HTERT RPE-1 (cell line): Measurements from ENCODE around the gene ARFGAP3.
"Not testable (repeated sequence)": the region's sequence is repeated elsewhere in the genome, so short reads cannot be mapped to it uniquely, and the experiment has no call there.

Experiments used
- in situ Hi-C: fragments of 300-500 bp; cut with MboI; formaldehyde crosslinking; loops from 4 replicates; pipeline ENCODE4 v1.14.3; 2020; ENCODE audit warnings: low sequenced_read_pairs

ARFGAP3 gene

DNA sequence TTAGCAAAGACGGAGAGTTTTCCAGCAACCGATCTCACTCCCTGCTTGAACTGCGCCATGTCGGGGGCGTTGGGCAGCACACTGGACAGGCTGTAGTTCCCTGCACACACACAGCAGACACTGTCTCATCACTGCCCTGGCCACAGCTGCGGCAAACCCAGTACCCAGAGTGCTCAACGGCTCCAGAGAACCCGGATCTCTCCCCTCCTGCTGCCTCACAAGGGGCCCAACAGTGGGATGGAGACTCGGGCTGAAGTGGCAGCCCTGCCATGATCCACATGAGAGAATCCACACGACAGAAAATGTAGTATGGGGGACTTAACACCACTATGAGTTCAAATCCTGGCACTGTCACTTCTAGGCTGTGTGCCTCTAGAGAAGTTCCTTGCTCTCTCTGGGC lies 58.0 kb downstream of the ARFGAP3 start:
- in situ Hi-C loops, result no loop called here

DNA sequence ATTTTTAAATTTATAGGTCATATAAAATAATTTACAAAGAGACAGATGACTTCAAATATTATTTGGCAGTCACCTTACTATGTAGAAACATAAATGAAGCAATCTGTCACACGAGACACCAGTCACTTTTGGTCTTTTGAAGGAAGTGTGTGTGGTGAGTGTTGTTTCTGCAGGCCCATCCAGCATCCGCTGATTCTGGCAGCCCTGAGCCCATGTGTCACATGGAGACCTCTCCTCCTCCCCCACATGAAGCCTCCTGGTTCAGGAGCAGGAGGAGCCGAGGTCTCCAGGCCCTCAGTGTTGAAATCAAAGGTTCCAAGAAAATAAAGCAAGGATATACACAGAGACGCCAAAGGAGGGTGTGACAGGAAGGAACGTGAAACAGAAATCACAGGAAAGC lies 60.1 kb downstream of the ARFGAP3 start:
- in situ Hi-C loops, result no loop called here

DNA sequence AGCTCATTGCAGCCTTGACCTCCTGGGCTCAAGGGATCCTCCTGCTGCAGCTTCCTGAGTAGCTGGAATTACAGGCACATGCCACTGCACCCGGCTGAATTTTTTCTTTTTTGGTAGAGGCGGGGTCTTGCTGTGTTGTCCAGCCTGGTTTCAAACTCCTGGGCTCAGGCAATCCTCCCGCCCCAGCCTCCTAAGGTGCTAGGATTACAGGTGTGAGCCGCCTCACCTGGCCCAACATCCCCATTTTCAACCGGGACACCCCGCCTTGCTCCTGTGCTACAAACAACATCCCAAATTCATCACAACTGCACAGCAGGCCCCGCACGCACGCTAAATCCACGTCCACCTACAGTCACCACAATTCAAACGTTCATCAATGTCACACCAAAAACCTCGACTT lies 61.0 kb downstream of the ARFGAP3 start:
- in situ Hi-C loops, result no loop called here

DNA sequence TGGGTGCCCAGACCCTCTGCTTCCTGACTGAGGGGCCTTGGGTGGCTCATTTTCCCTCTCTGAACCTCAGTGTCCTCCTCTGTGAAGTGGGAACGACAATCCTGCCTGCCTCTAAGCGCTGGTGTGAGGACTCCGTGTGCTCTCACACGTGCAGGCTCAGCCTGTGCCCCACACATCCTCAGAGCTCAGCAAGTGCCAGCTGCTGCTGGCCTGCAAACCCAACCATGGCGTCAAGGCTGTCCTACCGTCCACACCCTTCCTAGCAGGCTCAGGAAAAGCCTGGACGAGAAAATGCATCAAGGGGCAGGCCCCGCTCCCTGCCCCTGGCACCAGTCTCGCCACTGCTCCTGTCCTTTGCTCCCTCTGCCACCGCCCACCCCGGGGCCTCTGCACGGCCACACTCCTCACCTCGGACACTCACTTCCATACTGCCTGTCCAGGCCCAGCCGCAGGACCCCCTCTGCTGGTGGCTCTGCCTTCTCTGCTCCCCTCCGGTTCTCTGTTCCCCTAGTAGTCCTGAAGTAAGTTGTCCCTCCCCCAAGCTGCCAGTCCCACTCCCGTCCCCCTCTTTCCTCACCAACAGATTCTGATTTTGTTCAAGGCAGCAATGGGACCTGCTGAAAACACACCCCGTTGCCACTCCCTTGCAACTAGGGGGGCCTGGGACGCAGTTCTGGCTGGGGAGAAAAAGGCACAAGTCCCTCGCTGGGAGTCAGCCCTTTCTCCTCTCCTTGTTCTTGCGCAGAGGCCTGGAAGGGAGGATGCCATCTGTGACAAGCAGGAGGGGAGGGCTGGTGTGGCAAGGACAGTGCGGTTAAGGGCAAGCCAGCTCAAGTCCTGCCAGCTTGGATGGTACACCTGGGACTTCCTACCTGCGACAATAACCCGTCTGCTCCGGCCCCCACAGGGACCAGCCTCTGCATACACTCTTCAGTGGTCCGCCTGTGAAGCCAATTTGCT lies 62.2 kb downstream of the ARFGAP3 start:
- in situ Hi-C loops, result no loop called here

DNA sequence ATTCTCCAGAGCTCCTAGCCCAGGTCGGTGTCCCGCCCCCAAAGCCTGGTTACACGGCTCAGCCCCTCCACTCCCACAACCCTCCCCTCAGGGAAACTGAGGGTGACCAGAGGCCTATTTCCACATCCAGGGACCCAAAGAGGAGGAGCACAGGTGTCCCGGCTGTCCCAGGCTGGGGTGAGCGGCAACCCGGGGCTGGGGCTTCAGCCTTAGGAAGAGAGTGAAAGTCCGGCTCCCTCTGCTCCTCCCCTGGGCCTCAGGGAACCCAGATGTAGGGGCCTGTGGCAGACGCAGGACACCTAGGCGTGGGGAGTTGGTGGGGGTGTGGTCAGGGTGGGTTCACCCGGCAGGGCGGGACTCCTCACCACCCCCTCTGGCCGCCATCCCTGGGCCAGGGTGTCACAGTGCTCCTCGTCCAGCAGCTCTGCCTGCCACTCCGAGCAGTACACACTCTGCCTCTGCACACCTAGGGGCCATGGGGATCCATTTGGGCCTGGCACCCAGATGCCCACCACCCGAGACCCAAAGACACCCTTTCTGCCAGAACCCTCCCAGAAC lies 63.1 kb downstream of the ARFGAP3 start:
- in situ Hi-C loops, result no loop called here

DNA sequence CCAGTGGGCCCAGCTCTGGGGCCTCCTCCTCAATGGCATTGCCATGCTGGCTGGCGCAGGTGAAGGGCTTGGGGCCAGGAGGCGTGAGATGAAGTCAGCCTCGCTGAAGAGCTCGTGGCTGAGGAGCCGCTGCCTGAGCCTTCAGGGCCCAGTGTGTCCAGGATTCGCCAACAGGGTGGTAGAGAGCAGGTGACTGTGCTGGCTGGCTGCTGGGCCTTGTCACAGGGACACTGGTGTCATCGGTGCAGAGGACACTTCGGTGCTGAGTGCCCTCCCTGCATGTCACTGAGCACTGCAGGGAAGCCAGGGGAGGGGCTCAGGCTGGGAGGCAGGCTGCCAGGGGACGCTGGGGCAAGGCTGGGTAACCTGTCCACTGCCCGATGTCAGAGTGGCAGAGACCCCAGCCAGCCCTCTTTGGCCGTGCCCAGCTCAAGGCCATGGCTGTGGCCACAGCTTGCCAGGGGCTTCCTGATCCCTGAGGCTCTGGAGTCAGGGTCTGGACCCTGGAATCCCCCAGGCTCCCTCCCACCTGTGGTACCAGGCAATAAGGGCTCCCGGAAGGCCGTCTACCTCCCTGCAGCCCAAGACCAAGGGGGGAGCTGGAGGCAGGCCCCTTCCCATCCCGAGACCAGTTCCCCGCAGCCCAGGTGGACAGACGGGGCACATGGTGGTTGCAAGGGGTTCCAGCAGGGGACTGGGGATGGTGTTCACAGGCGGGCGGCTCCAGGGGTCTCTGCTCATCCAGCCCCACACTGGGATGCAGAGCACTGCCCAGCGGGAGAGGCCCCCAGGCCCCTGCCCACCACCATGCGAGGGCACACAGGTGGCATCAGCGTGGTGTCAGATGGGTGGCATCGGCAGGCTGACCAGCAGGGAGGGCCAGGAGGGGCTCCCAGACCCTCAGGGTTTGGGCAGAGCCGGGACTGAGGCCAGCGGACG lies 63.9 kb downstream of the ARFGAP3 start:
- in situ Hi-C loops, result no loop called here

DNA sequence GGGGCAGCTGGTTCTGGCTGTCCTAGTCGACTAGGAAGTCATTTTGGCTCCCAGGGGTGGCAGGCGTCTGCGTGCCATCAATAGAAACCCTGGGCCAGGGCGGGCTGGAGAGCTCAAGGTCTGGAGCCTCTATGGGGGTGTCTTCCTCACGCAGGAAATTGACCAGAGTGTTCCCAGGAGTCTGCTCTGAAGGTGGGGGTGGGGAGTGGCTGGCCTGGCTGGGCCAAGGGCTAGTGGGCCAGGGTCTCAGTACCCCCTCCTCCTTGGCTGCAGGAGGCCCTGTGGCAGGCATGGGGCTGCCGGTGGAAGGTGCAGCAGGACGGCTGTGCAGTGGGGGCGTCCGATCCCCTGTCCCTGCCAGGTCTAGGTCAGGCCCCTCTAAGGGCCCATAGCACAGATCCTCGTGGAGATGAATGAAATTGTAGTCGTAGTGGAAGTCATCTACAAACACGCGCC lies 64.6 kb downstream of the ARFGAP3 start:
- in situ Hi-C loops, result no loop called here

DNA sequence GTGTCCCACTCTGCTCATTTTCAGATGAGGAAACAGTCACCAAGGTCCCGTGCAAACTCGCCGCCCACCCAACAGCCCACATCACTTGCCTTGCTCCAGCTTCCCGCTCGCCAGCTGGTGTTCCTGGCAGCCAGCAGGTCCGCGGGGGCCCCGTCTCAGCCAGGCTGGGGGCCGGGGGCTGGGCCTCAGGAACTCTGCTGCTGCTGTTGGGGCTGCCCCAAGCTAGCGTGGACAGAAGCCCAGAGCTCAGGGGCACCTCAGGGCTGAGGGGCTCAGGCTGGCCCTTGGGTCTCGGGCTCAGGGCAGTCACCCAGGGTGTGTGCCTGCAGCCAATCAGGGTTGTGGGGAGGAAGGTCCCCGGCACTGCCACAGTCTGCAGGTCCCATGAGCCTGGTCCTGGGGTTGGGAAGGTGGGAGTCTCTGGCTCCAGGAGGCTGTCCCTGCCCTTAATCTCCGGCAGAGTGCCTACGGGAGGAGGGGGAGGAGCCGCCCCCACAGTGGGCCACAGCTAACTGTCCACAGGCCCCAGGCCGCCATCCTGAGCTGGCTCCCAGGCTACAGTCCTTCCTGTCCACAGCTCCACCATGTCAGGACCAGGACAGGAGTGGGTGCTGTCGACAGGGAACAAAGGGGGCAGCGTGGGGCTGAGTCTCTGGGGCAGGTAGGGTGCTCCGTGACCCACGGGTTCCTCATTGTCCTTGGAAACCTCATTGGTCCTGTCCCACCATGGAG lies 65.2 kb downstream of the ARFGAP3 start:
- in situ Hi-C loops, result no loop called here

DNA sequence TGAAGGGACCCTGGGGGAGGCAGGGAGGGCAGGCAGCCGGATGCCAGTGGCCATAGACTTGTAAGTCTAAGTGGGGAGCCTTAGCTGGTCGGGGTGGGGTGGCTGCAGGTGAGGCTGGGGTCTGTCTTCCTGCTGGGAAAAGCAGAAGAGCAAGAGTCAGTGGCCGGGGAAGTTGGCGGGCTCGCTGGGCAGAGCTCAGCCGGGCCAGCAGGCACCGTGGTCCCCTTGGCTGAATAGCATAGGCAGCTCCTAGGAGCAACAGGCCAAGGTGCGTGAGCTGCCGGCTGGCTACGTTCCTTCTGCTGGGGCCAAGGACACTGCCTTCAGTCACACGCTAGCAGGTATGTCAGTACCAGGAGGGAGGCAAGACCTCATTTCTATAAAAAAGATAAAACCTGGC lies 68.6 kb downstream of the ARFGAP3 start:
- in situ Hi-C loops, result no loop called here

DNA sequence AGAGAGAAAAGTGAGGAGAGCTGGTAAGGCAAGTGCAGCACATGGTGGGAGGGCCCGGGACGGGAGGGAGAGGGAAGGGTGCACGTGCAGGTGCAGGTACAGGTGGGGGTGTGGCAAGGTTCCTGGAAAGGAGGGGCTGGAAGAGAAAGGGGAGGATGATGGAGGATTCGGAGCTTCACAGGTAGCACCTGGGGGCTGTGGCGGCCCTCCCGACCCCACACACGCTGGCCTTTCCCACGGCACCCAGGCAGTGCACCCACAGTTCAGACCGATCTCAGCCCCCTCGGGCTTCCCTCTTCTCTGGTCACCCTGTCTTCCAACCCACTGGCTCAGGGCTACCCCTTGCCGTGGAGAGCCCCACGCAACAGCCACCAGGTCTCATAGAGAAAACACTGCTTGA lies 69.1 kb downstream of the ARFGAP3 start:
- in situ Hi-C loops, result no loop called here

DNA sequence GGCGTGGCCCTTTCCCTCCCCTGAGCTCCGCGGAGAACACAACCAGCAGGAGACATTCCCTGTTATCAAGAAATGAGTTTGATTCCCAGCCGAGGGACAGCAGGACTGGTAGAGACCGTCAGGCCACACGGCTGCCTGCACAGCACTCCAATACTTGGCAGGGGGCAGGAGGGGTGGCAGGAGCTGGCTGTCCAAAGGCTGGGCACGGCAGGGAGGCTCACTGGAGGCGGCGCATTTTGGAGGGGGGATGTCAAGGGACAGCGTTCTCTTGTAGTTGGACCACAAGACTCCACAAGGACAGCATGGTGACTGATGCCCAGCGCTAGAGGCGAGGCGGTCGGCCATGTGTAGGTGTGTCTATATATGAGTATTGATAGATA lies 69.7 kb downstream of the ARFGAP3 start:
- in situ Hi-C loops, result no loop called here

DNA sequence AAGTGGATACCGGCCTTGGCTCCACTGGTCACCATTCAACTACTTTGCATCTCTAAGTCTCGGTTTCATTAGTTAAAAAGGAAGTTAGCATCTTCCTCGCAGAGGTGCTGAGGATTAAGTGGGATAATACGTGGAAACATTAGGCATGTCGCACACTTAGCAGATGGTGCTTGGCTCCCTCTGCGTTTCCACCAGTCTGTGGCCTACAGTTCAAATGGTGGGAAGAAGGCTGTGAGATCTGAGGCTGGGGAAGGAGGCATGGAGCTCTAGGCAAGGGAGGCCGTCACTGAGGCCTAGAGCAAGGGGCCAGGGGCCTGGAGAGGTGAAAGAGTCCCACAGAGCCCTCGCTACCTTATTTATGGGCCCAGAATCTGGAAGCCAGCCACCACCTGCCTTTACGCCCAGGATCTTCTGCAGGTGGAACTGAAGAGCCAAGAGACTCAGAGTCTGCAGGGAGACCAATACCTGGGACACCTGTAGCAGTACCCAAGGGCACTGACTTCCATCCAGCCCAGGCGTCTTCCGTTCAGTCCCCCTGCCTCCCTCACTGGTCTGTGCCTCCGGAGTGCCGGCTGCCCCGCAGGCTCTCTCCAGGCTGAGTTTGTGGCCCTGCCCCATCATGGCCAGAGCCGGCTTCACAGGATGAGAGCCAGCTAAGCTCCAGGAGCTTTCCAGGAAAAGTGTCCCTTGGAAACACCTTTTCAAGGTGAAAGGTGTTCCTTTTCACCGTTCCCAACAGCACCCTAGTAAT lies 70.3 kb downstream of the ARFGAP3 start:
- in situ Hi-C loops, result no loop called here

DNA sequence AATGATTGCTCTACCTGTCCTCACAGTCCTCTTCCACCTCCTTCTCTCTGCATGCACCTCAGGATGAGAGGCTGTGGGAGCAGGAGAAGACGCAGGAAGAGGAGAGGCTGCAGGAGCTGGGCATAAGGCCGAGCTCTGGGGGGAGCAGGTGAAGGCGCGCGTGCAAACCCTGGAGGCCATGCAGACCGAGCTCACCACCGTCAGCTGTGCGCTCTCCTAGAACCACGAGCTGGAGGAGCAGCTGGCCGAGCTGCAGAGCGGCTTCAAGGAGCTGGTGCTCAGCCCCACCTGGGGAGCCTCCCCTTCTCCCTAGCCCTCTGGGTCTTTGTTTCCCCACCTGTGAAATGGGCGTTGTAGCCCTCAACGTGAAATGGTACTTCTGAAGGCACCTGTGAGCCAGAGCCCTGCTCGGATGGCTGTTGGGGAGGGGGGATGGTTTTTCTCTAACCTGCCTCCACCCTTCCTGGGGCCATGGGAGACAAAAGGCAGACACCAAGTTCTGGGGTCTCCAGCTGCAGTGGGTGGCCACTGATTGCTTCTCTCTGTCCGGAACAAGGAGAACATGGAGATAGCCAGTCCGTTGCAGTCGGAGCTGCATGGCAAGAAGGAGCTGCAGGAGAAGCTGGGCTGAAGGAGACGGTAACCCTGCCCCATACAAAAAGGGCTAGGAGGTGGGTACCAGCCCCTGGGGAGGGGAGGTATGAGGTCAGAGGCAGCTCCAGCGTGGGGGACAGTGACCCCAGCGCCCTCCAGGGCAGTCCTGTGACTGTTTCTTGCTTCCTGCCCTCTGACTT lies 71.2 kb downstream of the ARFGAP3 start:
- in situ Hi-C loops, result no loop called here

DNA sequence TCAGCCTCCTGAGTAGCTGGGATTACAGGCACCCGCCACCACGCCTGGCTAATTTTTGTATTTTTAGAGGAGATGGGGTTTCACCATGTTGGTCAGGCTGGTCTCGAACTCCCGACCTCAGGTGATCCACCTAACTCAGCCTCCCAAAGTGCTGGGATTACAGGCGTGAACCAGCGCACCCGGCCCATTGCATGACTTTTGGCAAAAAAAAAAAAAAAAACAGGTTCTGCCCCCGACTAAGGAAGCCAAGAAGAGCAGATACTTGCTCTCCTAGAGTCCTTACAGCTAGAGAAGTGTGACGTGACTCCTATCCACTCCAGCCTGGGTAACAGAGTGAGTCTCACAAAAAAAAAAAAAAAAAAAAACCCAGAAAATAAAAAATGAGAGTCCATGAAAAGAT lies 74.8 kb downstream of the ARFGAP3 start:
- in situ Hi-C loops, result not testable (repeated sequence)

DNA sequence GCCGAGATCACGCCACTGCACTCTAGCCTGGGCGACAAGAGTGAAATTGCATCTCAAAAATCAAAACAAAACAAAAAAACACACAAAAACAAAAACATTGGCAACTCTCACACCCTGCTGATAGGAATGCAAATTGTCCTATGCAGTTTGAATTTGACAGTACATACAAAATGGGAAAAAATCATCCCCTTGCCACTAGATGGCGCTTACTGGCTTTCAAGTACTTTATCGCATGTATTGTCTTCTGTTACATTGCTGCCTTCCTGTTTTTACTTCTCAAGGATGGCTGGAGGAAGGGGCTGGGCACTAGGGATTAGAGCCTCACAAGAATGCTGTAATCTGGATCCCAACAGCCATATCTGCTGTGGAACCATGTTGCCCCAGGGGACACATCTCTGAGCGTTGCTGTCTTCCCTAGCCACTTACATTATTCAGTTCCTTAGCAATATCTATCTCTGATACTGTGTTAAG lies 77.0 kb downstream of the ARFGAP3 start:
- in situ Hi-C loops, result no loop called here

DNA sequence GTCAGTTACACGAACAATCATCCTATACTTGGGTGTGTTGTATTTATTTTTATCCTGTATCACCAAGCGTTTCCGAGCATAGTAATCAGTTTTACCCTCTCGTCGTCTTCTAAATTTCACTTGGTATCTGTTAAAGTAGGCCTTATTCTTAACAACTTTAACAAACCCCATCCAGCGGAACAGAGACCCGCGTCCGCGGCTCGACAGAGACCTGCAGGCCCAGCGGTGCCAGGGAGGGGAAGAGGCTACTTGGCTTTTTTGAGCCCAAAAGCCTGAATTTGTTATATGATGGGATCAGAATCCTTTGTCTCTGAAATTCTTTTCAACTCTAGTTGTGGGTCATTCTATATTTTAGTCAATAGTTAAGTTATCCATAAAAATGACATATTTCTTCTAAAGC lies 79.9 kb downstream of the ARFGAP3 start:
- in situ Hi-C loops, result no loop called here

DNA sequence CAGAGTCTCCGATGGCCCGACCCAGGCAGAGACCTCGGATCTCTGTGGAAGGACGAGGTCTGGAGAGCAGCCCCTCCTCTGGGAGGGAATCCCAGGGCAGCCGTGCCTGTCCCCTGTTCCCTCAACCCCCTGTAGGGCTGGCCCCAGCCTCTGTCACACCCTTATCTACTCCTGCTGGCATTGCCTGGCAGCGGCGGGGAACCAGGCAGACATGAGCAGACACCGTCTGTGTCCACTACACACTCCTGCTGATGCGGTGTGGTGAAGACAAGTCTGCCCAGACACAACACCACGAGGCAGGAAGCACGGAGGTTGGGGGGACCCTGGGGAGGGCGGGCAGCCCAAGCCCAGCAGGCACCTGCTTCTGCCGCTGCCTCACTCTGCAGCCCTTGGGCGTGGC lies 83.9 kb downstream of the ARFGAP3 start:
- in situ Hi-C loops, result no loop called here

DNA sequence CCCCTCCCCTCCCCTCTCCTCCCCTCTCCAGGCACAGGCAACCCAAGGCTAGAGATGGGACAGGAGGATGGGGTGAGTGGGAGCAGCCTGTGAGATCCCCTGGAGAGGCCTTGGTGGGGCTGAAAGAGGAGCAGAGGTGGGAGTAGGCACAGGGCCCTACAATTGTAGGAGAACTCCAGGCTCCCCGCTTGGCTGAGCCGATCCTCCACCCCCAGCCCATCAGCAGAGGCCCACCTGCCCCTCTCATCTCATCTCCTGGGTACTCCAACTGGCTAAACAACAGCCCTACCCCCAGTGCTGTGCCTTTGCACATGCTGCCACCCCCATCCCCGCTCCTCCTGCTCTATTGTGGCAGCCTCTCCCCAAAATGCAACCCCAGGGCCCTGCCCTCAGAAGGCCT lies 84.4 kb downstream of the ARFGAP3 start:
- in situ Hi-C loops, result no loop called here
